Transverse colon (tissue), 4 donors: ENCODE data around the gene CHCHD6.

Experiments used
- CTCF ChIP-seq, 5 experiments: fragments of 200-600 bp in 3 of 5; fragments of 450-650 bp in 2 of 5; sonication (generic) in 3 of 5; IDR thresholded peaks; 1 replicate in 2 of 5; 2 replicates in 3 of 5; pipeline ENCODE4 v1.5.1; 2016 to 2017; ENCODE audit warnings: antibody characterized with exemption in 5 of 5, inconsistent platforms in 3 of 5, mild to moderate bottlenecking in 2 of 5, moderate library complexity in 1 of 5
- EP300 ChIP-seq: sonication (generic); formaldehyde crosslinking; IDR thresholded peaks from one replicate; pipeline ENCODE4 v1.6.1; 2017; ENCODE audit warnings: antibody characterized with exemption, low read depth
- POLR2A ChIP-seq: fragments of 450-650 bp; IDR thresholded peaks from one replicate; pipeline ENCODE4 v1.6.1; 2016; ENCODE audit warnings: antibody characterized with exemption, mild to moderate bottlenecking, moderate library complexity
- POLR2AphosphoS5 ChIP-seq, 3 donors: sonication (generic); formaldehyde crosslinking; IDR thresholded peaks; one replicate each; pipeline ENCODE4 v1.6.1; 2016; ENCODE audit warnings: antibody characterized with exemption in 3 of 3

GRCh38 chr3:126742057-126742456 is 38.0 kb downstream of the CHCHD6 start:
- TF ChIP-seq CTCF (IDR thresholded peaks at IDR 0.05) (no peak), EP300 (no peak), POLR2A (no peak), POLR2AphosphoS5 (IDR thresholded peaks at IDR 0.05) (no peak)
